GM18511 (cell line): ENCODE measurements around the gene EPHA2.
"Not testable (repeated sequence)": the region's sequence is repeated elsewhere in the genome, so short reads cannot be mapped to it uniquely, and the experiment has no call there.

ENCODE experiments used
- ATAC-seq: cut with Tn5 transposase; IDR thresholded peaks from one replicate; pipeline ENCODE4 v1.9.1; 2021; ENCODE audit warnings: mild to moderate bottlenecking, moderate library complexity; ENCODE audit not compliant: unreplicated experiment

The EPHA2 gene

DNA sequence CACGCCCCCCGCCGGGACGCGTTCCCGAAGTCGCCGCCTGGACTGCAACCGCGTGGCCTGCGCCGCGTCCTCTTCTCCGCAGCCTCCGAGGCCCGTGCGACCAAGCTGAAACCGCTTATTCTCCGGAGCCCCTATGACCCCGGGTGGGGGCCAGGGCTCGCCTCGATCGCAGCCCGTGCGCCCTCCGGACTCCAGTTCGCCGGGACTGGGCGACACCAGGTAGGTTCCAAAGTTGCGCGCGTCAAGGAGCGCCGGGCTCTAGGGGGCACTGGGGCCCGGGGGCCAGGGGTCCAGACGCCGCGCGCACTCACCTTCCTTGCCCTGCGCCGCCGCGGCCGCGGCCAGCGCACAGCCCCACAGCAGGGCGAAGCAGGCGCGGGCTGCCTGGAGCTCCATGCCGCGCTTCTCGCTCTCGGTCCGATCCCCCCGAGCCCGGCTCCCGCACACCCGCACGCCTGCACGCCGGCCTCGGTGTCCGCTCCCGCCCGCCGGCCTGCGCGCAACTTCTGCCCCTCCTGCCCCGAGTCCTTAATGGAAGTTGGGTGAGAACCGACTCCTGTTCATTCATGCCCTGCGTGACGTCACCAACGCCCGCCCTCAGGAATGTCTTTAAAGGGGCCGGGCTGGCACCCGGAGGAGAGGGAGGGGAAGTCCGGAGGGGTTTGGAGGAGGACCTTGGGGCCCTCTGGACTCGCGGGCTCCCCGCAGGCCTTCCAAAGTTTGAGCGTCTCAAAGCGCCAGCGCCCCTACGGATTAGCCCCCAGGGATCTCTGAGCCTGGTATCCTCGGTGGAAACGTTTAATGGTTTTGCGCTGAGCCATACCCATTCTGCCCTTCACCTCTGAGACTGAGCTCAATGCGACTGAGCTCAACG is at the start of gene EPHA2:
EPHA2 (minus strand) TSS at position 533 of the 874 bp plus-strand sequence; CDS start at position 396, 137 bp downstream.
- ATAC-seq, result no peak

DNA sequence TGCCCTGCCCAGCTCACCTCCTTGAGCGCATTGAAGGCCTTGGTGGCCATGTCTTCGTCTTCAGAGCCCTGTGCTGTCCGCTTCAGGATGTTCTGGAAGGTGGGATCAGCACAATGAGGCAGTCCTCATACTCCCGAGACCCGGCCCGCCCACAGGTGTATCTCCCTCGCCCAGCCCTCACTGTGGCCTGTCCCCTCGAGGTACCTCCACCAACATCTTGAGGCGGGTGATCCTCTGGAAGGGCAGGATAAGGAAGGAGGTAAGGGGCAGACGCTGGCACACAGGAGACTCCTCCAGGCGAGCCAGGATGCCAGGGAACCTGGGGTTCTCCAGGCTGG is 49.4 kb upstream of the EPHA2 start:
- no peak for ATAC-seq

GRCh38 chr1:16204634-16205333 is 48.9 kb upstream of the EPHA2 start:
- ATAC-seq, result no peak

- no peak for ATAC-seq
Measured at GRCh38 chr1:16204216-16204615, 48.3 kb upstream of the EPHA2 start.

- no peak for ATAC-seq
Measured at GRCh38 chr1:16203550-16203949, 47.7 kb upstream of the EPHA2 start.

GRCh38 chr1:16202281-16203210 is 46.7 kb upstream of the EPHA2 start:
- ATAC-seq, result no peak

- ATAC-seq, result no peak
Measured at GRCh38 chr1:16199700-16200099, 43.8 kb upstream of the EPHA2 start.

GRCh38 chr1:16199157-16199501 is 43.3 kb upstream of the EPHA2 start:
- ATAC-seq, result no peak

DNA sequence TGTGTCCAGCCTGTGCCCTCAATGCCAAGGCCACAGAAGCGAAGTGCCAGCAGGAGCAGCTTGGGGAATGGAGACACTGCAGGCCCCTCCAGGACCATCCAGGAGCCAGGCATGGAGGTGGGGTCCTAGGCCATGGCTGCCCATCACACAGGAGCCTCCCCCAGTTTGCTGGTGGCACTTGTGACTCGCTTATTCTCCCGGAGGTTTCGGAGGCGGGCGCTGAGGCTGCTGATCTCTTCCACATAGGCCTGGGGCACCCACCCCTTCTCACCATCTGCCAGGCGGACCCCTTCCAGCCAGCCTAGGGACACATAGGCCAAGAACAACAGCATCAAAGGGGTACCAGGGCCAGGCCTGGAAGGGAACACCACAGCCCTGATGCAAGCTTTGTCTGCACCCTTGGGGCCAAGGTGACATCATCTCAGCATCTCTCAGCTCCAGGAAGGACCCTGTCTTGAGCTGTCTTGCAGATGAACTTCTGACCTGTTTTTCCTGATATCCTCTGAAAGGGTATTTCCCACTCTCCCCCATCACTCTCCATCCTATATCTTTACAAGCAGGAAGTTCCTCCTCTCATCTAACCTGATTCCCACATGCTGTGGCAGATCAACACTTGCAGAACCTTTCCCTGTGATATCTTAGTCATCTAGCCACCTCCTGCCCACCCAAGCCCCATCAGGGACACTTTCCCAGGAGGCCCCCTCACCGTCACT is 42.7 kb upstream of the EPHA2 start:
- ATAC-seq, result no peak

GRCh38 chr1:16196874-16197273 is 41.0 kb upstream of the EPHA2 start:
- no peak for ATAC-seq

DNA sequence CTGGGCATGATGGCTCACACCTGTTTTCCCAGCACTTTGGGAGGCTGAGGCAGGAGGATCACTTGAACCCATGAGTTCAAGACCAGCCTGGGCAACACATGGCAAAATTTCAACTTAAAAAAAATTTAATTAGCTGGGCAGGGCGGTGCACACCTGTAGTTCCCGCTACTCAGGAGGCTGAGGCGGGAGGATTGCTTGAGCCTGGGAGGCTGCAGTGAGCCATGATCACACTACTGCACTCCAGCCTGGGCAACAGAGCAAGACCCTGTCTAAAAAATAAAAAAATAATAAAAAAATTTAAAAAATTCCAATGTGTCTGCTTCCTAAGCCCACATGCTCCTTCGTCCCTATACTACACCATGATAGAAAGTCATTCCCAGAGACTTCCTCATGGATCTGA is 40.3 kb upstream of the EPHA2 start:
- ATAC-seq, result not testable (repeated sequence)

DNA sequence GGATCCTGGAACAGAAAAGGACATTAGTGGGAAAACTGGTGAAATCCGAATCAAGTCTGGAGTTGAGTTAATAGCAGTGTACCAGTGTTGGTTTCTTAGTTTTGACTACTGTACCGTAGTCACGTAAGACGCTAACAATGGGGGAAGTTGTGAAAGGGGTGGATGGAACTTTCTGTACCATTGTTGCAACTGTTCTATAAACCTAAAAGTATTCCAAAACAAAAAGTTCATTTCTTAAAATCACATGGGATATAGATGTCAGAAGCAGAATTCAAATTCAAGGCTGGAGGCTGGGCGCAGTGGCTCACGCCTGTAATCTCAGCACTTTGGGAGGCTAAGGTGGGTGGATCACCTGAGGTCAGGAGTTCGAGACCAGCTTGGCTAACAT is 39.6 kb upstream of the EPHA2 start:
- ATAC-seq, result no peak

DNA sequence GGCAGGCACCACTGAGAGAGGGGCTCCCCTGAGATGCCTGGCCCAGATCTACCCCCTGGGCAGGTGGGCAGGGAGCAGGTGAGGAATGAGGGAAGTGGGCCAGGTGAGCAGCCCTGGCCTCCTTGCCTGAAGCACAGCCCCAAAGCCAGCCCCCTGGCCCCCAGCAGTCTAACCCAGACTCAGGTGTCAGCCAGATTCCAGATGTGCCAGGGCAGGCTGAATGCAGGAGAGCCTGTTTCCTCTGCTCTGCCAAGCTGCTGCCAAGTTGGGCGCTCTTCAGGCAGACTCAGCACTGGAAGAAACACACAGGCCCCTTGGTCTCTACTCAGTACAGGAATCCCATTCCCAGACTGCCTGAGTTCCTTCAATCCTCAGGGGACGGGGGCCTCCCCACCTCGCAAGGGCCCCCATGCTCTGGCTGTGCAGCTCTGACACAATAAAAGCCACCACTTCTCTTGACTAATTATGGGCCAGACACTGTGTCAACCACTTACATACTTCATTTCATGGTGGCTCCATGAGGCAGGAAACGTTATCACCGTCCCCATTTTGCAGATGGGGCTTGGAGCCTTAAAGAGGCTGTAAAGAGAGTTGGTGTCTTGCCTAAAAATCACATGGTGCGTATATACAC is 36.2 kb upstream of the EPHA2 start:
- ATAC-seq, result no peak

GRCh38 chr1:16191309-16191708 is 35.4 kb upstream of the EPHA2 start:
- no peak for ATAC-seq

DNA sequence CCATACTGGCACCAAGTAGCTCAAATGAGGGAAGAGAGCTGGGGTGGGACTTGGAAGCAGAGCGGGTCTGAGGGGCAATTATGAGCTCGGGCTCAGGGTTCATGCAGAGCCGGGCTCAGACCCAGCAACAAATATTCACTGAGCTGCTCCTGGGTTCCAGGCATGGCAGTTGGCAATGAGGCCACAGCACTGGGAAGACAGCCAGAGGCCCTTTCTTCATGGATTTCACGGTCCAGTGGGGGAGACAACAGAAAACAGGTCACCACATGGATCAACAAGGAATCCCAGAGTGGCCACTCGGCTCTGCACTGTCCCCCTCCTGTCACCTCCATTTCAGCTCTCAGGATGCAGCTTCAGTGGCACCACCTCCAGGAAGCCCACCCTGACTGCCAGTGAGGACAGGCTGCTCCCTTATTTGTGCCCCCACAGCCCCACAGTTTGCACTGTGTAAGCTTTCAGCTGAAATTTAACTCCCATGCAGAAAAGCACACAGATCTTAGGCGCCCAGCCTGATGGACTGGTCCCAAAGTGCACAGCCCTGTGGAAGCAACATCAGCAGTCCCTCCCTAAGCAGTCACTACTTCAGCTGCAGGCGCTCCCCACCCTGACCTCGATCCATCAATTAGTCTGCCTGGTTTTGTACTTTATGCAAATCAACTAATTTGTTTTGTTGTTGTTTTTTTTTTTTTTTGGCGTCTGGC is 34.2 kb upstream of the EPHA2 start:
- ATAC-seq, result no peak

- no peak for ATAC-seq
Measured at GRCh38 chr1:16189003-16189402, 33.1 kb upstream of the EPHA2 start.

GRCh38 chr1:16187748-16188401 is 32.0 kb upstream of the EPHA2 start:
- ATAC-seq, result no peak

DNA sequence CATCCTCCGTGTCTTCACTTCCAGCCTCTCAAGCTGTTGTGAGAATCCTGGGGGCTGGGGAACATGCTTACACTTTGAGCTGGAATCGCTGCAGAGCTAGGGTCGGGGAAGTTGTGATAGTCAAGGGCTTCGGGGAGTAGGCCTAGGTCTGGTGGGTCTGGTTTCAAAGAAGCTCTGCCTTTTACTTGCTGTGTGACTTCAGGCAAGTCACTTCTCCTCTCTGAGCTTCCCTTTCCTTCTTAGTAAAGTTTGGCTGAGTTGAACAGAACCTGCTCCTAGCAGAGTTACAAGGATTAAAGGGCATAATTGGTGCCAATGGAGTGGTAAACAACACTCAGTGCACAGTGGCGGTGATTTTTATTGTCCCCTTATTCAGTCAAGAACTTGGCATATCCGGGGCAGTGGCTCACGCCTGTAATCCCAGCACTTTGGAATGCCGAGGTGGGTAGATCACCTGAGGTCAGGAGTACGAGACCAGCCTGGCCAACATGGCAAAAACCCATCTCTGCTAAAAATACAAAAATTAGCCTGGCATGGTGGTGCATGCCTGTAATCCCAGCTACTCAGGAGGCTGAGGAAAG is 30.9 kb upstream of the EPHA2 start:
- no peak for ATAC-seq
